ENCODE results near the gene FAM114A1.
"Not testable (repeated sequence)": the region's sequence is repeated elsewhere in the genome, so short reads cannot be mapped to it uniquely, and the experiment has no call there.

Gene FAM114A1

DNA sequence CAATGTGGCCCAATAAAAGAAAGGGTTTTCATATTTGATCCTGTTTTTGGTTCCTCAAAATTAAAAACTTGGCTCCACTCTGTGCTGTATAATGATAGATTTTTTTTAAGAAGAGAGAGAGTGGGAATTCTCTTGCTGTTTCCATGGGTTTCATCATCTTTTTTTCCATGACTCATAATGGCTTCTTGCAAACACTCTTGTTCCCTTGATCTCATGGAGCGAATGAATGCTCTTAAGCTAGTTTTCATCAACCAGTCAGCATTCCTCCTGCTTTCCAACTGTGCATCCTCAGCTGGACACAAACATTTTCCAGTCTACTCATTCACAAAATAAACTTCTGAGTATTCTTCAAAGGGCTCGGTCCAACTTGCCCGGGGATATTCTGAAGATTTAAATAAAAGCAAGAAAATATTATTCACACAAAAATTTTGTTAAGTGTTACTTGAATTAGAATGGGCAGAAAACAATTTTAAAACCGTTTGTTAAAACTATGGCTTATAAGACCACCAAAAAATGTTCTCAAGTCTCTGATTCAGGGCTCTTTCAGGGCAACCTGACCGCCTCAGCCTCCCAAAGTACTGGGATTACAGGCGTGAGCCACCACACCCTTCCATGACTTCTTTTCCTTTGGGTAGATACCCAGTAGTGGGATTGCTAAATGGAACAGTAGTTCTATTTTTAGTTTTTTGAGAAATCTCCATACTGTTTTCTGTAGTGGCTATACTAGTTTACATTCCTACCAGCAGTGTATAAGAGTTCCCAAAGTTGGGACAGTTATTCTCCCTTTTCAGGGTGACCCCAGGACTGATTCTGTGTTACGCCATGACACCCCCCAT lies 99.9 kb downstream of the FAM114A1 start:
- DNase-seq (ENCODE audit: low read depth in 2 of 2) = peak; percentile 97 to 98

DNA sequence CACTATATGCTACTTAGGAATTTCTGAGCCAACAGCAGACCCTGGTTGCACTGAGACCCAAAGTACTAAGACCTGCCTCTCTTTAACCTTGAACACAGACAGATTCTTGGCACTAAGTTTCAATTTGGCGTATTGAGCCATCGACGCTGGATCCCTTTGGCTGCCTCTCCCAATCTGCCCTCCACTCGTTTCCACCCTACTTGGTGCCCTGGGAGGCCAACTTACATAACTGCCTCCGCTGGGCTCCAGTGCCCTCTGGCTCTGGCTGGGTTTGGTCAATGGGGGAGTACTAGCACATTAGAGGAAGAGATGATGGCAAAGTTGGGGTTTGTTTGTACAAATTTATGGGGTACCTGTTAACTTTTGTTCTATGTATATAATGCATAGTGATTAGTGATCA lies 101.1 kb downstream of the FAM114A1 start:
- no peak for DNase-seq (ENCODE audit: low read depth in 2 of 2)

DNA sequence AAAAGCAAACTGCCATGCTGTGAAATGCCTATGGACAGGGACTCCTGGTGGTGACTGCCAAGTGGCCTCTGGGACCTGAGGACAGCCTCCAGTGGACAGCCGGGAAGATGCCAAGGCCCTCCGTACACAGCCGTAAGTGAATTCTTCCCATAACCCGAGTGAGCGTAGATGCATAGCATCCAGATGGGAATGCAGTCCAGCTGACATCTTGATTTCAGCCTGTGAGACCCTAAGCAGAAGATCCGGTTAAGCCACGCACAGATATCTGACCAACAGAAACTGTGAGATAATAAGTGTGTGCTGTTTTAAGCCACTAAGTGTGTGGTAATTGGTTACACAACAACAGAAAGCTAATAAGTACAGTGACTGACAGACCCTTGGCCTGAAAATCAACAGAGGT lies 108.7 kb downstream of the FAM114A1 start:
- DNase-seq (ENCODE audit: low read depth in 2 of 2) = no peak

DNA sequence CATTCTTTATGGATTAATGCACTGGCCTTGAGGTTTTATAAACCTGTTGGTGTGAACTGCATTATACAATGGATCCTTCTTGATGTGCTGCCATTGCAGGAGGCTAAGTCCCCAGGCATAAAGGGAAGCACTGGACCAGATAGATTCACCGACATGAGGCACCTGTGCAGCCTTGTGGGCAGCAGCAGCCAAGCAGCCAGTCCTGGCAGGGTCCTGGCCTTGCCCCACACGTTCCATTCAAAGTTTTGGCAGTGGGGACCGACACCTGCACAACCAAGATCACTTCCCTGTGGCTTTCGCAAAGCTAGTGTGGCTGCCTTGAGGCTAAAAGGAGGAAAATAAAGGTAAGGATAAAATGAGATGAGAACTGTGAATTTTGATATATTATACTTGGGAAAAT lies 111.5 kb downstream of the FAM114A1 start:
- no peak for DNase-seq (ENCODE audit: low read depth in 2 of 2)

DNA sequence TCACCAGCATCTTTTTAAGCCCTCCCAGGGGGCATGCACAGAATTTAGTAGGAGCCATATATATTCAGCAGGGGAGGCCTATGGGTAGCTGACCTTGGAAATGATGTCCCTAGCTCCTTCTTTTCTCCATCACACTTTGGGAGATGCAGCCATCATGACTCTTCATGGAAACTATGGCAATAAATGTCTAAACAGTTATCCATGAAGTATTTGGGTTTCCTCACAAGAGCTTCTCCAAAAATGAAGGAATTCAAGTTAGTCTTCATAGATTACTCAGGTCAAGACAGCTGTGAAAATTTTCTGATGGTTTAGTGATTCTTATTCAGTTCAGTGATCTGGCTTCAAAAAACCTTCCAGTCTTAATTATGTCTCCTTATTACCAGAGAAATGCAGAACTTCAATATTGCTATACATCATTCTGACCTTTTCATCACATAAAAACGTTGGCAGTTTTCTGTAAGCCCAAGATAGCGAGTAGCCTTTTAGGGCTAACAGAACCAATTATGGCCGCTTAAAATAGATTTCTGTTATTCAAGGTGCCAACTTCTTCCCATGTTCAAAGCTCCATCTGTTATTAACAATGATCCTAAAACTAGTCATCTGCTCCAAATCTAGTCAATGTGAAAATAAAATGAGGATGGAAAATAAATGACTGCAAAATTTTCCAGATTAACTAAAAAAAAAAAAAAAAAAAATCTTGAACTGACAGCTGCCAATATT lies 112.1 kb downstream of the FAM114A1 start:
- no peak for DNase-seq (ENCODE audit: low read depth in 2 of 2)

DNA sequence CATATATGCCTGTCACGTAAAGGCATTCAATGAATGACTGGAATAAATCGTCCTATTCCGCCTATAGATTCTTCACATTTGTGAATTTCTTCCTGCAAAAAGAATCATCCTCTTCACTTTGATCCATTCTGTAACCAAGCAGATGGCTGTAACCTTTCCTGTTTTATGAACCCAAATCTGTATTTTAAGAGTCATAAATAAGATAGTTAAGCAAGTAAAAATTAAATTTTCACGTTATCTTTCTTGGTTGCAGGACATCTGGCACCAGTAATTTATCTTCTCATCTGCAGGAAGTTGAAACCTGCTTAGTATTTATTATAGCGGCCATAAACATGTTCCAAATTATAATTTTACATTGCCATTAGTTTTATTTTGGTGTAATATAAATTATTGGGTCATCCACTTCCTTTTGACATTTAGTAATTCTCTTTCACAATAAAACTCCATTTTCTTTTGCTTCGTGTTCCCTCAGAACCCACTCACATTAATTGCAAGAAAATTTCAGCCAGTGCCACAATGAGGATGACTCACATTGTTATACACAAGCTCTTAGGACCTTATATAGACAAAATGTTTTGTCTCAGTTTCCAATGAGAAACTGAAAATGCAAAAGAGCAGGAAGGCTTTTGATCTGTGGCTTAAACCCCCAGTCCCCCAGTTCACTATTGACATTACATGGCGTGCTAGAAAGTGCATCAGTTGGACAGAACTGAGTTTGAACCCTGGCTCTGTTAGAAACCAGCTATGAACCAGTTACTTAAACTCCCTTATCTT lies 113.5 kb downstream of the FAM114A1 start:
- peak; percentile 68 to 73 for DNase-seq (ENCODE audit: low read depth in 2 of 2)

DNA sequence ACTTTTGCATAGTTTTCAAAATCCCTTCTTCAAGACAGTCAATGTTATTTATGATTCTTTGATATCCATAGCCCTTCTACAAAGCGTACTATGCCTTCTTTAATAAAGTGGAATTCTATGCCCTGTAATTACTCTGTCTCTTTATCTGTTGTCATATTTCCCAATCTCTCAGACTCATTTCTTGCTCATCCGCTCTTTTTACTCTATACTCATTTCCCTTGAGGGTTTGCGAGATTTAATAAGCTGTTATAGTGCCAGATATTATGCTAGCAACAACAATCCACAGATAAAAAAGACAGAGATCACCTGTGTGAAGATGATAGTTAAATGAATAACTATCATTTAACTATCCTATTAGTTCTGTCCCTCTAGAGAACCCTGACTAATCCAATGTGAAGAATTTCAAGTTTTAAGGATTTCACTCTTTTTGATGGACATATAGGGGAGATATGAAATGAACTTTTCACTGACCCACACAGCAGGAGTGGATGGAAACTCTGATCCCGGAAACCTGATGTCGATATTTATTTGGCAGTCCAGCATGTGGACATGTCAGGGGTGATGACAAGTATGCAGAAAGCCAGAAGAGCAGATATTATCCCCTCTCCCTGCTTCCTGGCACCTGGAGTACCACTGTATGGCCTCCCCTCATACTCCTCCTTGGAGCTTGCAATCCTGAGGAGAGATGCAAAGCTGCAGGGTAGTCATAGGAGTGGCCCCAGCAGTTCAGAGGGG lies 114.9 kb downstream of the FAM114A1 start:
- no peak for DNase-seq (ENCODE audit: low read depth in 2 of 2)

DNA sequence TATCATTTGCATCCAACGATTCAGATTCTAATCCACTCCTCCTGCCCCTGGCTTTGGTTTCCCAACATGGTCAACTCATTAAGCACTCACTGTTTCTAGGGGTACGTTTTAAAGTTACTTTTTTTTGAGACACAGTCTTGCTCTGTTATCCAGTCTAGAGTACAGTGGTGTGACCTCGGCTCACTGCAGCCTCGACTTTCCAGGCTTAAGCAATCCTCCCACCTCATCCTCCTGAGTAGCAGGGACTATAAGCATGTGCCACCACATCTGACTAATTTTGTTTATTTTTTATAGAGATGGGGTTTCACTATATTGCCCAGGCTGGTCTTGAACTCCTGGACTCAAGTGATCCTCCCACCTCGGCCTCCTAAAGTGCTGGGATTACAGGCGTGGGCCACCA lies 115.7 kb downstream of the FAM114A1 start:
- no peak for DNase-seq (ENCODE audit: low read depth in 2 of 2)

DNA sequence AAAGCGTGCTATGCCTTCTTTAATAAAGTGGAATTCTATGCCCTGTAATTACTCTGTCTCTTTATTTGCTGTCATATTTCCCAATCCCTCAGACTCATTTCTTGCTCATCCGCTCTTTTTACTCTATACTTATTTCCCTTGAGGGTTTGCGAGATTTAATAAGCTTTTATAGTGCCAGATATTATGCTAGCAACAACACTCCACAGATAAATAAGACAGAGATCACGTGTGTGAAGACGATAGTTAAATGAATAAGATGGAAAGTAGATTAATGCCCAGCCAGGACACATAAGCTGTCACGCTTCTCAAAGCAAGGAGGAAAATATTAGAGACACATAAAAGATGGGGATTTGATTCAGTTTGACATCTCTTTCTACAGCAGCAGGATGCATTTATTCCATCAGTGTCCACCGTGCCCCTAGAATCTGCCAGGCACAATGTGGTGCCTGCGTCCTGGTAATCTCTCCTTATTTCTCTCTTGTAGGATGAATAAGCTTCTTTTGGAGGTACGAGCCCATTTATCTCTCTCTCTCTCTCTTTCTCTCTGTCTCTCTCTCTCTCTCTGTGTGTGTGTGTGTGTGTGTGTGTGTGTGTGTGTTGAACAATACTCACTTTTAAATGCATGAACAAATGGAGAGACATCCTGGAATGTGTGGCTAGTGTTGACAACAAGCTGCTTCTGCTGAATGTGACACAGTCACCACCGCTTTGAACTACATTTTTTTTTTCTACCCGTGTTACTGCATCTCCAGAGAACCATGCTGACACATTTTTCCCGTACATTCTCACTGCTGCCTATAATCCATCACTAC lies 116.4 kb downstream of the FAM114A1 start:
- no peak for DNase-seq (ENCODE audit: low read depth in 2 of 2)

DNA sequence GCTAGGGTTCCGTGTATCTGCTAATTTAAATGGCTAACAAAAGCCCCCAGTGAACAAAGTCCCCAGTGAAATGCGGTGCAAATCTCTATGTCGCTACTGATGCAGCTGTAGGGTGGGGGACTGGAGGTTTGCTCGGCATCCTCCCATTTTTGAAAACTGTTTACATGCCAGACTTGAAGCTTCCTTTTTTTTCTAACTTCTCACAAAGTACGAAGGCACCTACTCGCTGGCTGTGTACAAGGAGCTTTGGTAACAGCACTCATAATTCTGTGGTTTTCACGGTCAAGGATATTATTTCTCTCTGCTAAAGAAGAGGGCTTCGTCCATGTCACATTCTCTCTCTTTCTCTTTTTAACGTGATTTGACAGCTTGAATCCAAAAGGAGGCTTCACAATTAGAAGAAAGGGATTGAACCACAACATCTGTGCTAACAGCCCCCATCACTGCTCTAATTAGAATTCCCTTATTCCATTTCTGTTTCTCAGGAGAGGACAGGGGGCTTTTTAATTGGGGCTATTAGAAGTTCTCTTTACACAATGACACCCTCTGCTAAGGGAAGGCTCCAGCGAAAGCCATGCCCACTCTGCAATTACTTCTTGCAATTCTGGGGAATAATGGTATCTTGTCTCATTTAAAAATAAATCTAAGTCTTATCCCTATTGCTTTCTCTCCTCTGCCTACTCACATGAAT lies 117.9 kb downstream of the FAM114A1 start:
- DNase-seq (ENCODE audit: low read depth in 2 of 2) = no peak

DNA sequence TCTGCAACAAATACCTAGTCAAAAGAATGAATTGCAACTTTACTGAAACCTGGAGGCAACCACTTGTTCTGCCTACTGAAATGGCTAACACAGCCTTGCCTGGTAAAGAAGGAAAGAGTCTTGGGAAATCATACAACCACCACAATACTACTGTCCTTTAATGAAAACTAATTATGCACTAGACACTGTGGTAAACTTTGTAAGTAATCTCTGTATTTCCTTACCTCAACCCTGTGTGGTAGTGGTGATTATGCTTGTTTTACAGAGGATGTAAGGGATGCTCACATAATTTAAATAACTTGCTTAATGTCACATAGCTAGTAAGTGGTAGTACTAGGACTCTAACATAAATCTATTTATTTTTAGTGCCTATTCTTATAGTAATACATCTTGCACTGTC lies 119.9 kb downstream of the FAM114A1 start:
- no peak for DNase-seq (ENCODE audit: low read depth in 2 of 2)

DNA sequence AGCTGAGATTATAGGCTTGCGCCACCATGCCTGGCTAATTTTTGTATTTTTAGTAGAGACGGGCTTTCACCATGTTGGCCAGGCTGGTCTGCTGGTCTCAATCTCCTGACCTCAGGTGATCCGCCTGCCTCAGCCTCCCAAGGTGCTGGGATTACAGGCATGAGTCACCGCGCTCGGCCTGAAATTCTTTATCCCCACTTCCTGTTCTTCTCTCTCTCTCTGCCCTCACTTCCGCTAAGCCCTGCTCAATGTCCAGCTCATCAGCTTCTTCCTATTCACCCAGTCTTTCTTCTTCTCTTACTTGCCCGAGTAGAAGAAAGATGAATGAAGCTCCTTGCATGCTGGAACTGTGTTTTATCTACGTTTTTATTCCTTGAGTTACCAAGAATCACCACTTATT lies 120.7 kb downstream of the FAM114A1 start:
- DNase-seq (ENCODE audit: low read depth in 2 of 2) = not testable (repeated sequence)

DNA sequence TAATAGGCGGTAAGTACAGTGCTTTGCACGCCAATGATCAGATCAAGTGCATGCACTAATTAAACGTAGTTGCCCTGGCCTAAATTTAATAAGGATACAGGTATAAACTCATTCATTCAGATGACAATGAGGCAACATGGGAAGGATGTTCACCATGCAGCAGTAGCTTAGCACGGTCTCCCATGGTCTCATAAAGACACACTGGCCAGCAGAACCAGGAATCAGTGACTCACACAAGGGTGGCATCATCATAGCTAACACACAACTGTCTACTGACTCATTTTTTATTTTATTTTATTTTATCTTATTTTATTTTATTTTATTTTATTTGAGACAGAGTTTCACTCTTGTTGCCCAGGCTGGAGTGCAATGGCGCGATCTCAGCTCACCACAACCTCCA lies 121.9 kb downstream of the FAM114A1 start:
- DNase-seq (ENCODE audit: low read depth in 2 of 2) = no peak

DNA sequence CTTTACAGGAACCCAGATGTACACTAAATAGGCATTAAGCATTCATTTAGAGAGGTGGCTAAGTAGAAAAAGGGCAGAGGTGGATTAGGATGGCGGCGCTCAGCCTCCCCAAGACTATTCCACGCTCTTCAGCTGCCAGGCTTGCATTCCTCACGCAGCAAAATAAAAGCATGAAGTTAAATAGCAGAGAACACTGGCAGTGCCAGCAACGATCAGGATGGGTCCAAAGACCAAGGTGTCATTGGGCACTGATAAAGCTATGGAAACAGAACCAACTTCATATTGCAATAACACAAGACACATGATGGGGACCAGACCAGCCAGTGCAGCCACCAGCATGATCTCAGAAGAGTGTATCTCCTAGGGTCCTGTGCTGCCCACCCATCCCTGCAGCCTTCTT lies 122.6 kb downstream of the FAM114A1 start:
- DNase-seq (ENCODE audit: low read depth in 2 of 2) = no peak

DNA sequence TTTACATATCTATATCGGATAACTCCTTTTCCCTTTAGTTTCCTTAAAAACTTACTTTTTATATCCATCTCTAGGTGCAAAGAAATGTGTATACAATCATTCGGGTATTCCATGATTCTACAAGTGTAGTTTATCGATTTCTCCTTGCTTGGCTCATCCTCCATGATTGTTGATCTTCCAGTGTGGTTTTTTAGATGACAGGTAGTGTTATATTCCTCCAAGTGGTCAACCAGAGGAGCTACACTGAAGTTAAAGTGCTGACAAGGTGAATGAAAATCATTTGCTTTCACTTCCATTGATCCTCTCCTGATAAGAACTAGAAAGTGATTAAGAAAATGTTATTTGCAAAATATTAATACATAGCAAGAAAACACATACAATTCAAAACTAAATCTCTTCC lies 126.1 kb downstream of the FAM114A1 start:
- no peak for DNase-seq (ENCODE audit: low read depth in 2 of 2)

DNA sequence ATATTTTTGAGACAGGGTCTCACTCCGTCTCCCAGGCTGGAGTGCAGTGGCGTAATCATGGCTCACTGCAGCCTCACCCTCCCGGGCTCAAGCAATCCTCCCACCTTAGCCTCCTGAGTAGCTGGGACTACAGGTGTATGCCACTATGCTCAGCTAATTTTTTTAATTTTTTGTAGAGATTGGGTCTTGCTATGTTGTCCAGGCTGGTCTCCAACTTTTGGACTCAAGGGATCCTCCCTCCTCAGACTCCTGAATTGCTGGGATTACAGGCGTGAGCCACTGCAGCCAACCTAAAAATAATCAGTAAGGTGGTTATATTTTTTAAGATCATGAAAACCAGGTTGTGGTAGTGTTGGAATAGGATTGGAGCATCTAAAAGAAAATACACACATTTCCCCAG lies 126.5 kb downstream of the FAM114A1 start:
- DNase-seq (ENCODE audit: low read depth in 2 of 2) = no peak

Data from fibroblast of skin of left biceps (primary cell).